Tibial nerve (tissue), 4 donors: ENCODE results near the gene MYL11. TPM values are rescaled to one million over a fixed set of nuclear protein-coding genes. Genes with fewer than 3 reads are reported as not detected.
A peak's percentile ranks its signal among the peaks of the same experiment; 100 is the strongest.

Source experiments
- DNase-seq, 2 donors: peaks; one replicate each; pipeline ENCODE4 v3.0.0-alpha.2; 2019; ENCODE audit warnings: low spot score in 2 of 2
- H3K27ac ChIP-seq, 4 donors: fragments of 200-600 bp; sonication (generic) in 3 of 4; one replicate each; pipeline ENCODE4 v1.5.1; 2017 to 2019; ENCODE audit warnings: mild to moderate bottlenecking in 1 of 4
- H3K27me3 ChIP-seq, 2 donors: fragments of 200-600 bp; sonication (generic) in 1 of 2; one replicate each; pipeline versions ENCODE4 v1.5.1 to v1.6.0; 2017 to 2019
- H3K36me3 ChIP-seq, 3 donors: fragments of 200-600 bp; sonication (generic); one replicate each; pipeline ENCODE4 v1.5.1; 2018 to 2019
- H3K4me1 ChIP-seq, 4 donors: fragments of 200-600 bp; sonication (generic) in 3 of 4; one replicate each; pipeline ENCODE4 v1.5.1; 2017 to 2019
- H3K4me3 ChIP-seq, 4 donors: fragments of 200-600 bp; sonication (generic) in 3 of 4; one replicate each; pipeline ENCODE4 v1.5.1; 2017 to 2019; ENCODE audit warnings: mild to moderate bottlenecking in 1 of 4, moderate library complexity in 1 of 4
- H3K9me3 ChIP-seq, 4 donors: fragments of 200-600 bp; sonication (generic) in 3 of 4; one replicate each; pipeline ENCODE4 v1.5.1; 2017 to 2019
- CTCF ChIP-seq, 5 experiments: fragments of 200-600 bp in 3 of 5; fragments of 450-650 bp in 2 of 5; sonication (generic) in 3 of 5; IDR thresholded peaks; one replicate each; pipeline ENCODE4 v1.5.1; 2016 to 2019; ENCODE audit warnings: antibody characterized with exemption in 5 of 5, mild to moderate bottlenecking in 3 of 5, moderate library complexity in 2 of 5
- EP300 ChIP-seq, 2 donors: sonication (generic); formaldehyde crosslinking; IDR thresholded peaks; one replicate each; pipeline ENCODE4 v1.6.1; 2017; ENCODE audit warnings: antibody characterized with exemption in 2 of 2, mild to moderate bottlenecking in 1 of 2
- POLR2A ChIP-seq, 2 donors: fragments of 450-650 bp; IDR thresholded peaks; one replicate each; pipeline ENCODE4 v1.6.1; 2017; ENCODE audit warnings: antibody characterized with exemption in 2 of 2, mild to moderate bottlenecking in 2 of 2, moderate library complexity in 2 of 2
- WGBS, 2 donors: methylation state at CpG; one replicate each; pipeline ENCODE4 v1.1.5; 2018; 5-methylcytosine and 5-hydroxymethylcytosine counted together
- total RNA-seq, 4 donors: library from RNA; depleted of rRNA; stranded (reverse); fragments of >200 nt; gene quantifications; one replicate each; pipeline ENCODE4 v1.1.0, GENCODE V29; 2016

The MYL11 gene
- total RNA-seq, 4 donors from 2014 or later = not detected

- peaks cover 0 to 43% (median 8%) of the 10 kb centered on the region in 3 donors for H3K36me3 ChIP-seq
- no peak overlapping the region for H3K27ac ChIP-seq
- WGBS, 2 donors = 84% methylated on average over 3 of the region's 3 CpGs
These were observed 24.9 kb upstream of the MYL11 start for GRCh38 chr16:30349675-30350074.

GRCh38 chr16:30350134-30350871 lies 24.3 kb upstream of the MYL11 start:
- DNase-seq = no peak
- H3K4me3 ChIP-seq = no peak overlapping the region
- 84 to 87% methylated on average over 3 of the region's 3 CpGs for WGBS, 2 donors
- no peaks in the 10 kb centered on the region for H3K9me3 ChIP-seq
- peaks cover 0 to 35% (median 28%) of the 10 kb centered on the region in 4 donors for H3K4me1 ChIP-seq
- H3K27ac ChIP-seq = no peak overlapping the region
- H3K27me3 ChIP-seq = no peaks in the 10 kb centered on the region
- peaks cover 0 to 43% (median 8%) of the 10 kb centered on the region in 3 donors for H3K36me3 ChIP-seq
- no peak for TF ChIP-seq CTCF (IDR thresholded peaks at IDR 0.05)
- TF ChIP-seq EP300 (IDR thresholded peaks at IDR 0.05) = no peak
- TF ChIP-seq POLR2A (IDR thresholded peaks at IDR 0.05) = no peak

More at GRCh38 chr16:30349675-30350074, 24.9 kb upstream of the MYL11 start:
- Histone ChIP-seq H3K27me3 (no peaks in the 10 kb centered on the region), H3K4me3 (no peak overlapping the region), H3K4me1 (peaks cover 0 to 35% (median 28%) of the 10 kb centered on the region in 4 donors), H3K9me3 (no peaks in the 10 kb centered on the region)
- DNase-seq = no peak
- TF ChIP-seq EP300 (IDR thresholded peaks at IDR 0.05) (no peak), CTCF (IDR thresholded peaks at IDR 0.05) (no peak), POLR2A (IDR thresholded peaks at IDR 0.05) (no peak)

GRCh38 chr16:30351001-30351441 lies 23.6 kb upstream of the MYL11 start:
- TF ChIP-seq EP300 (IDR thresholded peaks at IDR 0.05) (no peak), POLR2A (IDR thresholded peaks at IDR 0.05) (no peak), CTCF (IDR thresholded peaks at IDR 0.05) (no peak)
- DNase-seq = no peak
- WGBS, 2 donors = 88 to 93% methylated on average over 15 of the region's 15 CpGs
- H3K36me3 ChIP-seq = peaks cover 0 to 43% (median 8%) of the 10 kb centered on the region in 3 donors
- H3K4me1 ChIP-seq = peaks cover 0 to 41% (median 29%) of the 10 kb centered on the region in 4 donors
- H3K27me3 ChIP-seq = no peaks in the 10 kb centered on the region
- H3K9me3 ChIP-seq = no peaks in the 10 kb centered on the region
- H3K4me3 ChIP-seq = no peak overlapping the region
- peak overlapping the region in 1 of 4 donors; percentile 97 for H3K27ac ChIP-seq

- Histone ChIP-seq H3K36me3 (peaks cover 0 to 44% (median 8%) of the 10 kb centered on the region in 3 donors), H3K27me3 (no peaks in the 10 kb centered on the region), H3K27ac (peak overlapping the region in 3 of 4 donors; percentile 57 to 97 (median 97)), H3K9me3 (no peaks in the 10 kb centered on the region), H3K4me1 (peaks cover 0 to 49% (median 32%) of the 10 kb centered on the region in 4 donors), H3K4me3 (no peak overlapping the region)
- WGBS, 2 donors = 56 to 65% methylated on average over 11 of the region's 11 CpGs
- peak; percentile 63 to 80 for DNase-seq
- TF ChIP-seq CTCF (IDR thresholded peaks at IDR 0.05) = no peak
- no peak for TF ChIP-seq POLR2A (IDR thresholded peaks at IDR 0.05)
- TF ChIP-seq EP300 (IDR thresholded peaks at IDR 0.05) = peak in 1 of 2 donors; percentile 77
These were observed 22.8 kb upstream of the MYL11 start for GRCh38 chr16:30351586-30352419.
